ENCODE measurements around the gene C10orf53. TPM values are rescaled to one million over a fixed set of nuclear protein-coding genes. Genes with fewer than 3 reads are reported as not detected.

The C10orf53 gene
- polyA plus RNA-seq, 2 of the 4 experiments (the other 2 are of a cell fraction): not detected

DNA sequence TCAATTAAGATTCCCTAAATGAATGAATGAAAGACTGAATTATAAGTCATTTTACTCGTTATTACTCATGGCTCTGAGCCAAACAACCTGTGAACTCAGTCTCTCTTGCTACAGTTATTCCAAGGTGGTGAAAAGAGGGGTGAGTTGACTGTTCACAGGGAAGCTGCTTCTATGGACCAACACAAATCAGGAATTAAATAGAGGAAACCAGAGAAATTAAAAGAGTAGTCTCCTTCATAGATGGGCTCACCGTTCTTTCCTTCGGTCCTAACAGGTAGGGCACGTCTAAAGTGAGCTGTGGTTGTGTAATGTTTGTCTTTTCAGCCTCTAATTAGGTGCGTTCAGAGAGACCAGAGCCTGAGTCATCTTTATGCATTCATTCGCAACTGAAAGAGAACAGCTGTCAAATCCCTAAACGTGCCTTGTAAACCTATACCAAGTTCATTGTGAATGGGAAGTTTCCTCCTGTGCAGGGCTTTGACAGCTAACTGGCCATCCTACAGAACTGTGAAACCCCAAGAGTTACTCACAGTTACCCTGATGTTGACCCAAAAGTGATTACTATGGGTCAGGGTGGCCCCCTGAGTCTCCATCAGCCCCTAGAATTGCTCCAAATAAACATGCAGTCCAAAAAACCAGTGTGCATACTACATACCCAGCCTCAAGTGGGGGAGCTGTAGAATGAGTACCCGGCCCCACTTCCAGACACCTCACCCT is 18.2 kb upstream of the C10orf53 start:
- Histone ChIP-seq H3K4me1 (no peaks in the 10 kb centered on the region), H3K4me3 (no peak overlapping the region), H3K27ac (no peak overlapping the region), H3K4me2 (no peak overlapping the region), H3K9me3 (peaks cover 11% of the 10 kb centered on the region; the same call in 1 of the 3 replicates)
- DNase-seq (ENCODE audit: low read depth in 1 of 2, low spot score in 1 of 2): no peak
- ChIA-PET CTCF (interaction anchor here (1.0 kb wide), 1 partner anchor 9 kb away, joined by 5 read pairs; no protein-coding TSS in a partner anchor), POLR2A (no interaction called here)
- no peak for FAIRE-seq
- no peak for TF ChIP-seq HOXB13 (CRISPR knock-in tag; IDR thresholded peaks at IDR 0.05; ENCODE audit: low read depth)
- TF ChIP-seq, protein P1, sequence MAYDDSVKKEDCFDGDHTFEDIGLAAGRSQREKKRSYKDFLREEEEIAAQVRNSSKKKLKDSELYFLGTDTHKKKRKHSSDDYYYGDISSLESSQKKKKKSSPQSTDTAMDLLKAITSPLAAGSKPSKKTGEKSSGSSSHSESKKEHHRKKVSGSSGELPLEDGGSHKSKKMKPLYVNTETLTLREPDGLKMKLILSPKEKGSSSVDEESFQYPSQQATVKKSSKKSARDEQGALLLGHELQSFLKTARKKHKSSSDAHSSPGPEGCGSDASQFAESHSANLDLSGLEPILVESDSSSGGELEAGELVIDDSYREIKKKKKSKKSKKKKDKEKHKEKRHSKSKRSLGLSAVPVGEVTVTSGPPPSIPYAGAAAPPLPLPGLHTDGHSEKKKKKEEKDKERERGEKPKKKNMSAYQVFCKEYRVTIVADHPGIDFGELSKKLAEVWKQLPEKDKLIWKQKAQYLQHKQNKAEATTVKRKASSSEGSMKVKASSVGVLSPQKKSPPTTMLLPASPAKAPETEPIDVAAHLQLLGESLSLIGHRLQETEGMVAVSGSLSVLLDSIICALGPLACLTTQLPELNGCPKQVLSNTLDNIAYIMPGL (CRISPR knock-in tag; IDR thresholded peaks at IDR 0.05; ENCODE audit: borderline replicate concordance): no peak
- TF ChIP-seq HOXA7 (CRISPR knock-in tag; IDR thresholded peaks at IDR 0.05): no peak
- TF ChIP-seq JUNB (IDR thresholded peaks at IDR 0.05): no peak
- 16% methylated on average over 8 of the region's 8 CpGs for WGBS (ENCODE audit: missing lambda C conversion rate)
- no peak for ATAC-seq

DNA sequence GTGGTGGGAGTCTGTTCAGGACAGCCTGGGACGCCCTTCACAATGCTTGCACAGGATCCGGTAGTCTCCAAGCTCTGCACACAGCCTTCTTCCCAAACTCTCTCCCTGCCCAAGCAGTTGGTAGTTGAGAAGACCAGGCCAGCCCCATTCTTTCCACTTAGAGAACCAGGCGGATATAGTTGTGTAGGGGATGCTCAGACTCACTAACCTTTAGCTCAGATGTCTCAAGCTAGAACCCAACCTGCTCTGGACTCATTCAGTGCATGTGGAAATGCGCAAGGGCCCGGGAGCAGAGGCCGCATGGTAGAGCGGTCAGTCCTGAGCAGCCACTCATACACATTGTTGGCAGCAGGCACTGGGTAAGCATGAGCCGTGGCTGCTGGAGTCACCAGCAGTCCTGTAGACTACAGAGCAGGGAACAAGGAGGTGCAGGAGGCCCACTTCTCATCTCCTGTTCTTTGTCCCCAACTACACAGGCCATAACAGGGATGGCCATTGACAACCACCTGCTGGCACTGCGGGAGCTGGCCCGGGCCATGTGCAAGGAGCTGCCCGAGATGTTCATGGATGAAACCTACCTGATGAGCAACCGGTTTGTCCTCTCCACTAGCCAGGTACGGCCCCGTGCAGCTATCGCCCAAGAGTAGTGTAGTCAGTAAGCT is 17.2 kb upstream of the C10orf53 start:
- ChIA-PET CTCF (interaction anchor here (1.0 kb wide), 1 partner anchor 19 kb away, joined by 3 read pairs; no protein-coding TSS in a partner anchor), POLR2A (no interaction called here)
- no peak for FAIRE-seq
- no peak overlapping the region for H3K4me2 ChIP-seq
- no peak overlapping the region for H3K4me3 ChIP-seq
- DNase-seq (ENCODE audit: low read depth in 1 of 2, low spot score in 1 of 2): no peak
- no peak; a peak in 1 of 6 replicates for ATAC-seq
- 30% methylated on average over 13 of the region's 15 CpGs for WGBS (ENCODE audit: missing lambda C conversion rate)
- H3K27ac ChIP-seq: no peak overlapping the region
- H3K4me1 ChIP-seq: no peaks in the 10 kb centered on the region
- H3K9me3 ChIP-seq: peaks cover 11% of the 10 kb centered on the region; the same call in 1 of the 3 replicates
- no peak for TF ChIP-seq CBX2 (IDR thresholded peaks at IDR 0.05; ENCODE audit: borderline replicate concordance, low read depth)
- TF ChIP-seq RNF2 (IDR thresholded peaks at IDR 0.05; ENCODE audit: borderline replicate concordance, low read depth): no peak
- no peak for TF ChIP-seq PHF8 (IDR thresholded peaks at IDR 0.05; ENCODE audit: borderline replicate concordance, low read depth)
- no peak for TF ChIP-seq RFX5 (IDR thresholded peaks at IDR 0.05)
- no peak for TF ChIP-seq MYC (IDR thresholded peaks at IDR 0.05; ENCODE audit: borderline replicate concordance, low read length)
- no peak for TF ChIP-seq ZFP36 (IDR thresholded peaks at IDR 0.05; ENCODE audit: borderline replicate concordance, partially characterized antibody)

DNA sequence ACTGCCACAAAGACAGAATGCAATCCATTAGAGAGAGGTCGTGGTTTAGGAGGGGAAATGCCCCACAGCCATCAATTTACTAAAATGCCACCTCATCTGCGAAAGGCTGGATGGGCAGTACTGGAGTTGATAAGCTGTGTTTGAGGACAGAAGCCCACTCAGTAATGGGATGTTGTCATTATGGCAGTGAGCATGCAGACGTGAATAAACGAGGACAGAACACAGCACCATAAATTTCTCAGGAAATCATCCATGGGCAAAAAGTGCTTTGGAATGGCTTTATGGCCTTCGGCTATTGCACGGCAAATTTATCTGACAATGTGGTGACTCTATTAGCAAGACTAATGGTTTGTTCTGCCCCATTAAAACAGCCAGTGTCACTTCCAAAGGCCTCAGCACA is 15.9 kb upstream of the C10orf53 start:
- peaks cover 8% of the 10 kb centered on the region; the same call in 1 of the 3 replicates for H3K9me3 ChIP-seq
- no peak for TF ChIP-seq POLR2AphosphoS2 (conservative IDR thresholded peaks at IDR 0.05; ENCODE audit: low read length)
- no peak for TF ChIP-seq HOXB5 (CRISPR knock-in tag; IDR thresholded peaks at IDR 0.05)
- no peak for TF ChIP-seq ZC3H11A (IDR thresholded peaks at IDR 0.05)
- no peak for TF ChIP-seq EHMT2 (IDR thresholded peaks at IDR 0.05; ENCODE audit: low read depth)
- TF ChIP-seq SMC3 (IDR thresholded peaks at IDR 0.05): no peak
- no peak for TF ChIP-seq PHF8 (IDR thresholded peaks at IDR 0.05; ENCODE audit: borderline replicate concordance, low read depth)
- no peak for FAIRE-seq
- ChIA-PET CTCF (no interaction called here), POLR2A (no interaction called here)
- WGBS (ENCODE audit: missing lambda C conversion rate): 42% methylated on average over 6 of the region's 6 CpGs
- DNase-seq (ENCODE audit: low read depth in 1 of 2, low spot score in 1 of 2): no peak
- no peak overlapping the region for H3K27ac ChIP-seq
- H3K4me1 ChIP-seq: no peaks in the 10 kb centered on the region
- H3K4me2 ChIP-seq: no peak overlapping the region
- no peak for ATAC-seq
- no peak overlapping the region for H3K4me3 ChIP-seq

Measured in A549 (cell line).